ENCODE data around the gene RPL36.

Gene RPL36

DNA sequence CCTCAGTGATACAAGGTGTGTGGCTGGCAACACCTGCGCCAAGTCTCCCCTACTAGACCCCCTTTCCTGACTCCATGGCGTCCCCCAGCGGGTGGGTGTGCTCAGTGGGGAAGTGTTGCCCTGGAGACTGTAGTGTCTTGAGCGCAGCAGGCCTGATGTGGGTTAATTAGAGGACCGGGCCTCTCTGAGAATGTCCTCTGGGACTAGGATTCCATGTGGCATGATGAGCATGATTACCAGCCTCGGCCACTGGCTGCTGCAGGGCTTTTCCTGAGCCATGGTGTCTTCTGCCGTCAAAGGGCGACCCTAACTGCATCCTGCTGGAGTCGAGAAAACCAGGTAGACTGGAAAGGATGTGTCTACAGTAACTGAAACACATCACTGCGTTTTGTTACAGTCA, 37.8 kb upstream of the RPL36 start:
- Histone ChIP-seq H3K27me3 (no peaks in the 10 kb centered on the region), H4K20me1 (peaks cover 58 to 91% (median 88%) of the 10 kb centered on the region in 11 experiments), H3K9me3 (replicated peaks in 1 of 11) (no peaks in the 10 kb centered on the region), H3K4me1 (no peaks in the 10 kb centered on the region), H3K27ac (no peak overlapping the region), H3K9ac (no peak overlapping the region), H3K36me3 (peaks cover 92 to 95% (median 92%) of the 10 kb centered on the region in 11 experiments), H3K4me3 (no peak overlapping the region), H3K4me2 (no peak overlapping the region)
- TF ChIP-seq Cebpa-rat (IDR thresholded peaks at IDR 0.05) = no peak

DNA sequence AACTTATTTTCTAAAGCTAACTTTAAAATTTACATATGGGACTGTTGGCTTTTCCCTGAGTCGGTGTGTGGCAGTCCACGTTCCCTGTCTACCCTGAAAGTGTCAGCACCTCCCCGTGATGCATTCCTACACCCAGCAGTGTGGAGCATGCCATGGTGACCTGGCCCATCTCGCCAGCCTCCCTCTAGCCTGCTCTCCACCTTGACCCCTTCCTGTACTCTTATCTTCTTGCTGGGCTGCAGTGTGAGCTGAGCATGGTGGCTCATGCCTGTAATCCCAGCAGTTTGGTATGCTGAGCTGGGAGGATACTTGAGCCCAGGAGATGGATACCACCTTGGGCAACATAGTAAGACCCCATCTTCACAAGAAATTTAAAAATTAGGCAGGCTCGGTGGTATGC, 35.2 kb upstream of the RPL36 start:
- H3K4me2 ChIP-seq = no peak overlapping the region
- H3K36me3 ChIP-seq = peaks cover 98 to 100% (median 99%) of the 10 kb centered on the region in 11 experiments
- no peaks in the 10 kb centered on the region for H3K4me1 ChIP-seq
- no peak overlapping the region for H3K27ac ChIP-seq
- H3K4me3 ChIP-seq = no peak overlapping the region
- H3K27me3 ChIP-seq = no peaks in the 10 kb centered on the region
- peaks cover 48 to 98% (median 91%) of the 10 kb centered on the region in 11 experiments; a peak in 21 of 22 replicates for H4K20me1 ChIP-seq
- no peak for TF ChIP-seq Cebpa-rat (IDR thresholded peaks at IDR 0.05)
- no peak overlapping the region for H3K9ac ChIP-seq
- H3K9me3 ChIP-seq (replicated peaks in 1 of 11) = no peaks in the 10 kb centered on the region

DNA sequence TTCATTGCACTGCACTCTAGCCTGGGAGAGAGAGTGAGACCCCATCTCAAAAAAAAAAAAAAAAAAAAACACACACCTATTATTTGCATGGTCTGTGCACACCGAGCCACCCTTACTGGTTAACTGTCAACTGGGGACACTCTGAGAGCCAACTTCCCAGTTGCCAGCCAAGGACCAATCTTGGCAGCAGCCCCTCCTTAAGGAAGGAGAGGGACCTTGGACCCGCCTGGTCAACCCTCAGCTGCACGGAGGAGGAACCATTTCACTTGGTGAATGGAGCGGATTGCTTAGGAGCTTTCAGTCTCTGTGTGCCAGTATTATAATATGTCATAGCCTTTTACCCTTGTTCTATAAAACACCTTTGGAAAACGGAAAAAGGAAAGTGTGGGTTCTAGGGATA, 34.7 kb upstream of the RPL36 start:
- Histone ChIP-seq H3K36me3 (peaks cover 98 to 100% (median 99%) of the 10 kb centered on the region in 11 experiments), H3K9me3 (replicated peaks in 1 of 11) (no peaks in the 10 kb centered on the region), H3K4me2 (no peak overlapping the region), H3K4me3 (no peak overlapping the region), H3K27me3 (no peaks in the 10 kb centered on the region), H3K4me1 (no peaks in the 10 kb centered on the region), H3K27ac (no peak overlapping the region), H3K9ac (no peak overlapping the region), H4K20me1 (peaks cover 48 to 98% (median 91%) of the 10 kb centered on the region in 11 experiments; a peak in 21 of 22 replicates)
- TF ChIP-seq Cebpa-rat (IDR thresholded peaks at IDR 0.05) = no peak

DNA sequence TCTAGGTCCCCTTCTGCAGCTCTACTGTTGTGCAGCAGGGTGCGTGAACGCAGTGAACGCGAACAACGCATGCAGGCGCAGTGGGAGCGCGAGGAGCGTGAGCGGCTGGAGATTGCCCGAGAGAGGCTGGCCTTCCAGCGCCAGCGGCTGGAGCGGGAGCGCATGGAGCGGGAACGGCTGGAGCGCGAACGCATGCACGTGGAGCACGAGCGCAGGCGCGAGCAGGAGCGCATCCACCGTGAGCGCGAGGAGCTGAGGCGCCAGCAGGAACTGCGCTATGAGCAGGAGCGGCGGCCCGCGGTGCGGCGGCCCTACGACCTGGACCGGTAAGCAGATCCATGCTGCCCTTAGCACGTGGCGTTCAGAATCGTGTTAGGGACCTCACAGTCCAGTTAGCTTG, 28.6 kb upstream of the RPL36 start:
- Histone ChIP-seq H3K9me3 (replicated peaks in 1 of 11) (no peaks in the 10 kb centered on the region), H3K27ac (no peak overlapping the region), H3K9ac (no peak overlapping the region), H3K36me3 (peaks cover 98 to 100% (median 99%) of the 10 kb centered on the region in 11 experiments), H3K4me3 (no peak overlapping the region), H3K4me1 (no peaks in the 10 kb centered on the region), H3K27me3 (no peaks in the 10 kb centered on the region), H3K4me2 (no peak overlapping the region), H4K20me1 (peaks cover 42 to 98% (median 93%) of the 10 kb centered on the region in 11 experiments; a peak in 21 of 22 replicates)
- no peak for TF ChIP-seq Cebpa-rat (IDR thresholded peaks at IDR 0.05)

DNA sequence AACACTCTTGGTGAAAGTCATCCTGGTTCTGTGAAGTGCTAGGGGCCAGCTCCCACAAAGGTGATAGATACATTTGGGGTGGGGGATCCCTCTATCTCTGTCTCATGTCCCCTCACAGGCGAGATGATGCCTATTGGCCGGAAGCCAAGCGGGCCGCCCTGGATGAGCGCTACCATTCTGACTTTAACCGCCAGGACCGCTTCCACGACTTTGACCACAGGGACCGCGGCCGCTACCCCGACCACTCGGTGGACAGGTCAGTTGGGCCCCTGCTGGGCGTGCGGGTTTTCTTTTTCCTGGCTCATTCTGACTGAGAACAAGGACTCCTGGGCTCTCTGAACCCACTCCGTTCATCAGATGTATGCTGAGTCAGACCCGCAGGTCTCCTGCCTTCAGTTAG, 26.2 kb upstream of the RPL36 start:
- H3K27ac ChIP-seq = no peak overlapping the region
- no peaks in the 10 kb centered on the region for H3K4me1 ChIP-seq
- peaks cover 99 to 100% (median 100%) of the 10 kb centered on the region in 11 experiments for H3K36me3 ChIP-seq
- H3K9me3 ChIP-seq (replicated peaks in 1 of 11) = no peaks in the 10 kb centered on the region
- no peak overlapping the region for H3K4me3 ChIP-seq
- H3K4me2 ChIP-seq = no peak overlapping the region
- peaks cover 58 to 100% (median 97%) of the 10 kb centered on the region in 11 experiments; a peak in 21 of 22 replicates for H4K20me1 ChIP-seq
- no peaks in the 10 kb centered on the region for H3K27me3 ChIP-seq
- TF ChIP-seq Cebpa-rat (IDR thresholded peaks at IDR 0.05) = no peak
- no peak overlapping the region for H3K9ac ChIP-seq

DNA sequence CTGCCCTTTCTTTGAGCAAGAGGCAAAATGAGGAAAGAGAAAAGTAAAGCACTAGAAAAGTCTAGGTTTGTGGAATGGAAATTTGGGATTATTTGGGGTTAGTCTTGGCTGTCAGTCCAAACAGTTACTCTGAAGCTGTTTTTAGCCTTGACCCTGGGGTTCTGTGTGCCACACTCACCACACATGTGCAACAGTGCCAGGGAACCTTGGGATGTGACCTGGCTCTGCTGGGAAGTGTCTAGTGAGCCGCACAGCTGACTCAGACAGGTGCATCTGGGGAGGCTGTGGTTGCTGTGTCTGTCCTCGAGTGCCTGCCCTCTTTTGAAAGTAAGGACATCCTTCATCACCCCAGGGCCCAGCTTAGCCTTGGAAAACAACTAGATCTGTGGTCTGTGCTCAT, 25.6 kb upstream of the RPL36 start:
- H3K9ac ChIP-seq = no peak overlapping the region
- no peaks in the 10 kb centered on the region for H3K9me3 ChIP-seq (replicated peaks in 1 of 11)
- H4K20me1 ChIP-seq = peaks cover 61 to 100% (median 98%) of the 10 kb centered on the region in 11 experiments; a peak in 21 of 22 replicates
- no peaks in the 10 kb centered on the region for H3K27me3 ChIP-seq
- TF ChIP-seq Cebpa-rat (IDR thresholded peaks at IDR 0.05) = no peak
- H3K4me2 ChIP-seq = no peak overlapping the region
- H3K36me3 ChIP-seq = peaks cover 99 to 100% (median 100%) of the 10 kb centered on the region in 11 experiments
- no peaks in the 10 kb centered on the region for H3K4me1 ChIP-seq
- H3K27ac ChIP-seq = no peak overlapping the region
- no peak overlapping the region for H3K4me3 ChIP-seq

DNA sequence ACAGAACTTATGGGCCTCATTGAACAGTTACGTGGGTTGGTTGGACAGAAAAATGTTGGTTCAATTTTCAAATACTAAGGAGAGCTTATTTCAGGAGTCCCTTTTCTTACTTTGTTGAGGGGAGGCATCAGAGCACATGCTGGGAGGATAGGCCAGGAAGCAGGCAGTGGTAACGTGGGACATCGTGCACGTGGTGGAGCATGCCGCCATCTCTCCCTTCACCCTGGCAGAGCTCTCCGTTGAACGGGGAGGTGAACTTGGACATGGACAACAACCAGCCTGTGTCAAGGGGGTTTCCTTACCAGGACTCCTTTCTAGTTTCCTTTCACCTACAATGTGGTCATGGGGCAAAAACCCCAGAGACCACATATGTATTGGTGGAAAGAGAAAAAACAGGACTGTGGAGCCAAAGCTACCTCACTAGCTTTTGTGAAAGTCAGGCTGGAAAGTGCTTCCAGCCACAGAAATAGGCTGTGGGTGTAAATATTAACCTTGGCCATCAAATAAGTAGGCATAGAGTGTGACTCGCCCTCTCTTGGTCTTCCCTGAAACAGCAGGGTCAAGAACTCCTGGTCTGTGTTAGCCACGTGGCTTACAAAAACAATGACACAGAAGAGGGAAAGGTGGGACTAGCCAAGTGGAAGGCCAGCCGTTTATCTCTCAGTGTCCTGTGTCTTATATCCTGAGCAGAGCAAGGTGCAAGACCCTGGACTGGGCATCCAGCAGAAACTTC, 24.1 kb upstream of the RPL36 start:
- H3K27me3 ChIP-seq = no peaks in the 10 kb centered on the region
- no peaks in the 10 kb centered on the region for H3K4me1 ChIP-seq
- no peak overlapping the region for H3K4me3 ChIP-seq
- H3K4me2 ChIP-seq = no peak overlapping the region
- no peak overlapping the region for H3K9ac ChIP-seq
- H4K20me1 ChIP-seq = peaks cover 66 to 99% (median 96%) of the 10 kb centered on the region in 11 experiments; a peak in 21 of 22 replicates
- no peak for TF ChIP-seq Cebpa-rat (IDR thresholded peaks at IDR 0.05)
- peaks cover 97 to 100% (median 98%) of the 10 kb centered on the region in 11 experiments for H3K36me3 ChIP-seq
- H3K9me3 ChIP-seq (replicated peaks in 1 of 11) = no peaks in the 10 kb centered on the region
- no peak overlapping the region for H3K27ac ChIP-seq

DNA sequence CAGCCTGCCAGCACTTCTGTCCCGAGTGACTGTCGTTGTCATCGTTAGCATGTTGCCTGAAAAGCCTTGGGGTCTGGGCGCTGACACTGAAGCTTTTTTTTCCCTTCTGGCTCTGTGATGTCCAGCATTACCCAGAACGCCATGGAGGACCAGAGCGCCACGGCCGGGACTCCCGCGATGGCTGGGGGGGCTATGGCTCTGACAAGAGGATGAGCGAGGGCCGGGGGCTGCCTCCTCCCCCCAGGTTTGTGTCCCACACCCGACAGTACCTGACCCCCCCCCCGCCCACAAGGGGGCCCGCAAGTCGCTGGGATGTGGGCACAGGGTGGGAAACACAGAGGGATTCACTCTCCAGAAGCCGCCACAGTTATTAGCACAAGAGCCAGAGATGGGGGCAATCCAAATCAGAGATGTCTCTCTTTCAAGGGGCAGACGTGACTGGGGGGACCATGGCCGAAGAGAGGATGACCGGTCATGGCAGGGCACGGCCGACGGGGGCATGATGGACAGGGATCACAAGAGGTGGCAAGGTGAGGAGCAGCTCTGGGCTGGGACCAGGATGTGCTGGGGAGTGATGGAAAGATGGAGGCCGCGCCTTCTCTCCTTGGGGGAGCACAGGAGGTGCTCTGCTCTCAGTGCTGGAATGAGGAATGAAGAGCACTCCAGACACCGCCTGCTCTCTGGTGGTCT, 23.0 kb upstream of the RPL36 start:
- Histone ChIP-seq H3K4me2 (no peak overlapping the region), H3K9ac (no peak overlapping the region), H3K27ac (no peak overlapping the region), H3K27me3 (no peaks in the 10 kb centered on the region), H3K36me3 (peaks cover 96 to 100% (median 98%) of the 10 kb centered on the region in 11 experiments), H3K9me3 (replicated peaks in 1 of 11) (no peaks in the 10 kb centered on the region), H3K4me1 (no peaks in the 10 kb centered on the region), H3K4me3 (no peak overlapping the region), H4K20me1 (peaks cover 66 to 99% (median 95%) of the 10 kb centered on the region in 11 experiments; a peak in 21 of 22 replicates)
- no peak for TF ChIP-seq Cebpa-rat (IDR thresholded peaks at IDR 0.05)

DNA sequence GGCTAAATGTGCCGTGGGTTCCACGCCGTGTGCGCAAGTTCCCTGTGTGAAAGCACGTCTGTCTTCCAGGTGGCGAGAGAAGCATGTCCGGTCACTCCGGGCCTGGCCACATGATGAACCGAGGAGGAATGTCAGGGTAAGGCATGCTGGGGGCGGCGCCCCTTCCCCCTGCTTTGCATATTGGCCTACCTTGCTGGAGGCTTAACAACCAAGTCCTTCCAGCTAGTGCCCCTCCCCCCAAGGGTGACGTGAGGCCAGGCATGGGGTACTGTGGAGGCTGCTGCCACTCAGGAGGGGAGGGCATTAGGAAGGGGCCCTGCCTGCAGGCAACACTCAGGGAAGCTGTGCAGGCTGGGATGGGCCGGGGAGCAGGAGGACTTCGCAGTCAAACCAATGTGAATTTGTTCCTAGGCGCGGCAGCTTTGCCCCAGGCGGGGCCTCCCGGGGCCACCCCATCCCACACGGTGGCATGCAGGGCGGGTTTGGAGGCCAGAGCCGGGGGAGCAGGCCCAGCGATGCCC, 22.3 kb upstream of the RPL36 start:
- Histone ChIP-seq H3K4me2 (no peak overlapping the region), H3K4me1 (no peaks in the 10 kb centered on the region), H3K27ac (no peak overlapping the region), H3K9ac (no peak overlapping the region), H3K4me3 (no peak overlapping the region), H4K20me1 (peaks cover 60 to 98% (median 89%) of the 10 kb centered on the region in 11 experiments; a peak in 21 of 22 replicates), H3K27me3 (no peaks in the 10 kb centered on the region), H3K36me3 (peaks cover 90 to 100% (median 98%) of the 10 kb centered on the region in 11 experiments), H3K9me3 (replicated peaks in 1 of 11) (no peaks in the 10 kb centered on the region)
- TF ChIP-seq Cebpa-rat (IDR thresholded peaks at IDR 0.05) = no peak
